SU-DHL-6 (cell line): Measurements from ENCODE around the gene GDA.

Experiments used
- EZH2phosphoT487 ChIP-seq: fragments of 200-600 bp; sonication (generic), shearing (Covaris generic); conservative IDR thresholded peaks from 2 replicates; pipeline ENCODE4 v1.6.1; 2018; ENCODE audit warnings: mild to moderate bottlenecking, antibody characterized with exemption, low read length, moderate library complexity, mixed read lengths
- TF ChIP-seq, protein P1 (sequence below): fragments of 200-600 bp; sonication (generic); IDR thresholded peaks from one replicate; pipeline ENCODE4 v1.5.1; 2017; ENCODE audit warnings: antibody characterized with exemption, mild to moderate bottlenecking, low read length, moderate library complexity; ENCODE audit not compliant: insufficient read depth, poor library complexity, severe bottlenecking

DNA sequence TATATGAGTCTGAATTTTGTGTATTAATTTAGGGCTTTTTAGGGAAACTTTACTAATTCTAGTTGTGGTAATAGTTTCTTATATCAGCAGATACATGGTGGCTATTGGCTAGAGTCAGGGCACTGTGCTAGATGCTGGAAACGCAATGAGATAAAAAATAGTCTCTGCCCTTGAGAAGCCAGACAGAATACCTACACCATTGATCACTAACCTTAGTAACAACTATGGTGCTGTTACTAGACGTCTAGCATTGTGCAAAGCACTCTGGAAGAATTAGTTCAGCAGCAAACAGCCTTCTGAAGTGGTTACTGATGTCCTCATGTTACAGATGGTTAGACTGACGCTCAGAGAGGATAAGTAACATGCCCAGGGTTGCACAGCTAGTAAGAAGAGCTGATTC lies 61.8 kb downstream of the GDA start:
- TF ChIP-seq, protein P1, sequence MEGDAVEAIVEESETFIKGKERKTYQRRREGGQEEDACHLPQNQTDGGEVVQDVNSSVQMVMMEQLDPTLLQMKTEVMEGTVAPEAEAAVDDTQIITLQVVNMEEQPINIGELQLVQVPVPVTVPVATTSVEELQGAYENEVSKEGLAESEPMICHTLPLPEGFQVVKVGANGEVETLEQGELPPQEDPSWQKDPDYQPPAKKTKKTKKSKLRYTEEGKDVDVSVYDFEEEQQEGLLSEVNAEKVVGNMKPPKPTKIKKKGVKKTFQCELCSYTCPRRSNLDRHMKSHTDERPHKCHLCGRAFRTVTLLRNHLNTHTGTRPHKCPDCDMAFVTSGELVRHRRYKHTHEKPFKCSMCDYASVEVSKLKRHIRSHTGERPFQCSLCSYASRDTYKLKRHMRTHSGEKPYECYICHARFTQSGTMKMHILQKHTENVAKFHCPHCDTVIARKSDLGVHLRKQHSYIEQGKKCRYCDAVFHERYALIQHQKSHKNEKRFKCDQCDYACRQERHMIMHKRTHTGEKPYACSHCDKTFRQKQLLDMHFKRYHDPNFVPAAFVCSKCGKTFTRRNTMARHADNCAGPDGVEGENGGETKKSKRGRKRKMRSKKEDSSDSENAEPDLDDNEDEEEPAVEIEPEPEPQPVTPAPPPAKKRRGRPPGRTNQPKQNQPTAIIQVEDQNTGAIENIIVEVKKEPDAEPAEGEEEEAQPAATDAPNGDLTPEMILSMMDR, result no peak
- TF ChIP-seq EZH2phosphoT487, result no peak
